Chondrocyte (in vitro differentiated cells): ENCODE results near the gene CPN2. TPM values are rescaled to one million over a fixed set of nuclear protein-coding genes. Genes with fewer than 3 reads are reported as not detected.

Source experiments
- DNase-seq: peaks from one replicate; pipeline ENCODE4 v3.0.0; 2021; ENCODE audit warnings: mixed read lengths, low spot score
- H3K27ac Mint-ChIP-seq: one replicate; pipeline ENCODE4 v1.8.0; 2021; ENCODE audit warnings: mild to moderate bottlenecking, moderate library complexity, mixed read lengths; ENCODE audit not compliant: unreplicated experiment
- H3K27me3 Mint-ChIP-seq: 2 replicates; pipeline ENCODE4 v1.8.0; 2021; ENCODE audit warnings: low read depth, mixed read lengths
- H3K36me3 Mint-ChIP-seq: 2 replicates; pipeline ENCODE4 v1.8.0; 2021; ENCODE audit warnings: low read depth, mixed read lengths
- H3K4me1 Mint-ChIP-seq: 2 replicates; pipeline ENCODE4 v1.8.0; 2021; ENCODE audit warnings: low read depth, mild to moderate bottlenecking, mixed read lengths
- H3K4me3 Mint-ChIP-seq: one replicate; pipeline ENCODE4 v1.8.0; 2021; ENCODE audit warnings: mild to moderate bottlenecking, moderate library complexity, mixed read lengths; ENCODE audit not compliant: unreplicated experiment
- H3K9me3 Mint-ChIP-seq: 2 replicates; pipeline ENCODE4 v1.8.0; 2021; ENCODE audit warnings: low read depth, mixed read lengths
- CTCF ChIP-seq: fragments of 200-600 bp; sonication (generic); IDR thresholded peaks from 2 replicates; pipeline ENCODE4 v1.5.0; 2021; ENCODE audit warnings: antibody characterized with exemption, mild to moderate bottlenecking, moderate library complexity
- total RNA-seq: library from RNA; stranded (reverse); gene quantifications from 3 replicates; pipeline ENCODE4 v1.2.1, GENCODE V29; 2021

Gene CPN2
- total RNA-seq, 1 donor from 2014 or later: not detected

DNA sequence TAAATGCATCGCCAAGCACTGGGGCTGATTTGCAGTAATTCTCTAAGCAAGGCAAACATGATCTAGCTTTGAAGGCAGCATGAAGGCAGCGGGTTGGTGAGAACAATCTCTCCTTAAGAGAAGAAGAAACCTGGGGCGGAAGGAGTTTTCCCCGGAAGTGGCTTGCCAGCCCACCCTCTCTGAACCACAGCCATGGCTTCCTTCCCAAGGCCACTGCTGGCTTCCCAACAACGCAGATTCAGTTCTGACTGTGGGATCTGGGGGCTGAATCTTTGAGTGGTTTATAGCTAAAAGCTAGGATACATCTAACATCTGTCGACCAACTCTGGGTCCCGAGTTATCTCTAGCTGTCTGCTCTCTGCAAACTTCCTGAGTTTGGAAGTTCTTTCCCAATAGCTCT lies 4.3 kb upstream of the CPN2 start:
- no peak for TF ChIP-seq CTCF
- Mint-ChIP-seq H3K9me3 (no peaks in the 10 kb centered on the region), H3K27ac (no peak overlapping the region), H3K4me1 (no peaks in the 10 kb centered on the region), H3K36me3 (no peaks in the 10 kb centered on the region), H3K4me3 (no peak overlapping the region), H3K27me3 (peaks cover 24% of the 10 kb centered on the region)
- no peak for DNase-seq

- Mint-ChIP-seq H3K36me3 (no peaks in the 10 kb centered on the region), H3K27ac (no peak overlapping the region), H3K9me3 (no peaks in the 10 kb centered on the region), H3K27me3 (peaks cover 18% of the 10 kb centered on the region), H3K4me1 (peaks cover 2% of the 10 kb centered on the region), H3K4me3 (no peak overlapping the region)
- DNase-seq: no peak
- no peak for TF ChIP-seq CTCF
Measured at GRCh38 chr3:194354315-194354714, 3.2 kb upstream of the CPN2 start.

DNA sequence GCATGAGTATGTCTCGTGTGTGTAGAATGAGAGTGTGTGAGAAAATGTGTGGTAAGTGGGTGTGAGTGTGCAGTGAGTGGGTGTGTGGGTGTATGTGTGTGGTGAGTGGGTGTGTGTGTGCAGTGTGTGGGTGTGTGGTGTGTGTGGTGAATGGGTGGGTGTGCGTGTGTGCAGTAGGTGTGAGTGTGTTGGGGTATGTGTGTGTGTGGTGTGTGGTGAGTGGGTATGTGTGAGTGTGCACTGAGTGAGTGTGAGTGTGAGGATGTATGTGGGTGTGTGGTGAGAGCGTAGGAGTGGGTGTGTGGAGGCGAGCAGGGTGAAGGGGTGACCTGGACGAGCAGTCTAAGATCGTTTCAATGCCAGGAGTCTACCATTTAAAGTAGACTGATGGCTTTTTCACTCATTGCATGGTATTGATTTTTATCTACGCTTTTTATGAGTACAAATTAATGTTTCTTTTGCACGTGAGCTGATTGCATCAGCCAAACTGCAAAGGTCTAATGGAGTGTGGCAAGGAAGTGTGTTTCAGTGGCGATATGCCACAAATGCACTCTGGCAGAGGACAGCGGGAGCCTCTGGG lies 1.6 kb upstream of the CPN2 start:
- no peak overlapping the region for H3K4me3 Mint-ChIP-seq
- peaks cover 12% of the 10 kb centered on the region for H3K27me3 Mint-ChIP-seq
- no peaks in the 10 kb centered on the region for H3K9me3 Mint-ChIP-seq
- H3K36me3 Mint-ChIP-seq: no peaks in the 10 kb centered on the region
- no peak for DNase-seq
- no peak for TF ChIP-seq CTCF
- H3K27ac Mint-ChIP-seq: no peak overlapping the region
- peaks cover 2% of the 10 kb centered on the region for H3K4me1 Mint-ChIP-seq

DNA sequence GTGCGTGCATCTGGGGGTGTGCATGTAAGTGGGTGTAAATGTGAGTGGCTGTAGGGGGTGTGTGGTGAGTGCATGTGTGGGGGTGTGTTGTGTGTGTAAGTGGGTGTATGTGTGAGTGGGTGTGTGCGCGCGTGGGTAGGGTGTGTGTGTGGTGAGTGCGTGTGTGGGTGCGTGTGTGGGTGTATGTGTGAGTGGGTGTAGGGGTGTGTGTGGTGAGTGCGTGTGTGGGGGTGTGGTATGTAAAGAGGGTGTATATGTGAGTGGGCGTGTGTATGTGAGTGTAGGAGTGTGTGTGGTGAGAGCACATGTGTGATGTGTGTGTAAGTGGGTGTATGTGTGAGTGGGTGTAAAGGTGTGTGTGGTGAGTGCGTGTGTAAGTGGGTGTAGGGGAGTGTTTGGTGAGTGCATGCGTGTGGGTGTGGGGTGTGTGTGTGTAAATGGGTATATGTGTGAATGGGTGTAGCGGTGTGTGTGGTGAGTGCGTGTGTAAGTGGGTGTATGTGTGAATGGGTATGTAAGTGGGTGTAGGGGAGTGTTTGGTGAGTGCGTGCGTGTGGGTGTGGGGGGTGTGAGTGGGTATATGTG lies 916 bp upstream of the CPN2 start:
- no peak for TF ChIP-seq CTCF
- Mint-ChIP-seq H3K4me1 (peaks cover 2% of the 10 kb centered on the region), H3K9me3 (no peaks in the 10 kb centered on the region), H3K36me3 (no peaks in the 10 kb centered on the region), H3K27me3 (peaks cover 9% of the 10 kb centered on the region), H3K27ac (no peak overlapping the region), H3K4me3 (no peak overlapping the region)
- DNase-seq: no peak

DNA sequence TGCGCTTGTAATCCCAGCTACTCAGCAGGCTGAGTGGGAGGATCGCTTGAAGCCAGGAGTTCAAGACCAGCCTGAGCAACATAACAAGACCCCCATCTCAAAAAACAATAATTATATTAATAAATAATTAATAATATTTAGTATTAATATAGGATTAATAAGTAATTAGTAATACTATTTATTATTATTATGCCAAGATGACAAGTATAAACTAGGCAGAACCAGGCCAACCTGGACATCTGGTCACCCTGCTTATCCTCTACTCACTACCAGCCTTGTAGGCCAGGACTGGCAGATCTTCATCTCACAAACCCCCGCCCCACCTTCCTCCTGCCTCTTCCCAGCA lies 429 bp downstream of the CPN2 start:
- H3K27me3 Mint-ChIP-seq: peaks cover 6% of the 10 kb centered on the region
- TF ChIP-seq CTCF: no peak
- no peak for DNase-seq
- H3K4me3 Mint-ChIP-seq: no peak overlapping the region
- H3K27ac Mint-ChIP-seq: no peak overlapping the region
- no peaks in the 10 kb centered on the region for H3K9me3 Mint-ChIP-seq
- H3K36me3 Mint-ChIP-seq: no peaks in the 10 kb centered on the region
- peaks cover 2% of the 10 kb centered on the region for H3K4me1 Mint-ChIP-seq
